HepG2 (cell line): ENCODE results near the gene SPATA33. TPM values are rescaled to one million over a fixed set of nuclear protein-coding genes. Genes with fewer than 3 reads are reported as not detected.

Experiments
- ARNT2 ChIP-seq: sonication (generic); formaldehyde crosslinking; IDR thresholded peaks from 2 replicates; pipeline ENCODE4 v1.8.0; 2022; ENCODE audit warnings: mild to moderate bottlenecking, low read depth, missing genetic modification reagents, moderate library complexity
- ERF ChIP-seq: IDR thresholded peaks from 2 replicates; pipeline ENCODE4 v1.6.1; 2018; ENCODE audit warnings: missing biosample characterization, missing genetic modification reagents
- MED13 ChIP-seq: sonication (generic); formaldehyde crosslinking; IDR thresholded peaks from 2 replicates; pipeline ENCODE4 v1.5.0; 2020; ENCODE audit warnings: missing genetic modification reagents
- MEIS1 ChIP-seq: sonication (generic); formaldehyde crosslinking; IDR thresholded peaks from 2 replicates; pipeline ENCODE4 v1.9.0; 2021; ENCODE audit warnings: mild to moderate bottlenecking, missing genetic modification reagents, moderate library complexity, borderline replicate concordance
- NCOA2 ChIP-seq: sonication (generic); formaldehyde crosslinking; IDR thresholded peaks from 2 replicates; pipeline ENCODE4 v1.8.0; 2022; ENCODE audit warnings: inconsistent platforms
- NONO ChIP-seq, 2 experiments: fragments of 450-650 bp in 1 of 2; sonication (generic) in 1 of 2; formaldehyde crosslinking in 1 of 2; IDR thresholded peaks in 1 of 2; conservative IDR thresholded peaks in 1 of 2; 2 replicates each; pipeline versions ENCODE4 v1.6.1 to v1.8.0; 2017 to 2022; ENCODE audit warnings: mild to moderate bottlenecking in 1 of 2, missing genetic modification reagents in 1 of 2, moderate library complexity in 1 of 2
- PRMT3 ChIP-seq: sonication (generic); formaldehyde crosslinking; IDR thresholded peaks from 2 replicates; pipeline ENCODE4 v1.8.1; 2022; ENCODE audit warnings: low read depth, mild to moderate bottlenecking, moderate library complexity, missing genetic modification reagents, borderline replicate concordance
- SMAD9 ChIP-seq: sonication (generic); formaldehyde crosslinking; IDR thresholded peaks from 2 replicates; pipeline ENCODE4 v1.5.1; 2020; ENCODE audit warnings: mild to moderate bottlenecking, missing genetic modification reagents
- SNAPC2 ChIP-seq: sonication (generic); formaldehyde crosslinking; IDR thresholded peaks from 2 replicates; pipeline ENCODE4 v1.8.1; 2022; ENCODE audit warnings: mild to moderate bottlenecking, missing genetic modification reagents
- ZNF136 ChIP-seq: sonication (generic); formaldehyde crosslinking; IDR thresholded peaks from 2 replicates; pipeline ENCODE4 v1.8.1; 2022; ENCODE audit warnings: low read depth, mild to moderate bottlenecking, moderate library complexity, missing genetic modification reagents
- ZNF44 ChIP-seq: sonication (generic); formaldehyde crosslinking; IDR thresholded peaks from 2 replicates; pipeline ENCODE4 v1.5.1; 2020; ENCODE audit warnings: mild to moderate bottlenecking, missing genetic modification reagents
- ZNF678 ChIP-seq: sonication (generic); formaldehyde crosslinking; IDR thresholded peaks from 2 replicates; pipeline ENCODE4 v1.4.0; 2020; ENCODE audit warnings: mild to moderate bottlenecking, missing genetic modification reagents
- ZNF747 ChIP-seq: sonication (generic); formaldehyde crosslinking; IDR thresholded peaks from 2 replicates; pipeline ENCODE4 v1.8.1; 2023; ENCODE audit warnings: missing genetic modification reagents, mild to moderate bottlenecking, borderline replicate concordance
- ZNF850 ChIP-seq: sonication (generic); formaldehyde crosslinking; conservative IDR thresholded peaks from 2 replicates; pipeline ENCODE4 v1.9.0; 2021; ENCODE audit warnings: mild to moderate bottlenecking, missing genetic modification reagents
- polyA plus RNA-seq, 8 experiments: library from polyadenylated mRNA; depleted of rRNA in 3 of 8; stranded (reverse) in 7 of 8; unstranded in 1 of 8; fragments of >200 nt; fragmentation: Illumina TruSeq in 4 of 8; extraction: Trizol in 4 of 8; gene quantifications; 2 replicates each; pipeline versions ENCODE4 v1.2.1 to v1.2.3, GENCODE V29; 2011 to 2016; ENCODE audit warnings: low read depth in 4 of 8, missing spikeins in 1 of 8, mixed read lengths in 1 of 8; ENCODE audit not compliant: insufficient read depth in 1 of 8
- total RNA-seq, 5 experiments: library from RNA; depleted of rRNA; stranded (reverse); fragments of >200 nt; fragmentation: Illumina TruSeq; extraction: Trizol; gene quantifications; 2 replicates each; pipeline ENCODE4 v1.2.3, GENCODE V29; 2016; ENCODE audit warnings: low read depth in 1 of 5
- TF ChIP-seq, protein P1 (sequence below): sonication (generic); IDR thresholded peaks from 2 replicates; pipeline ENCODE4 v1.6.1; 2016; ENCODE audit warnings: low read depth, borderline replicate concordance
- TF ChIP-seq, protein P2 (sequence below): IDR thresholded peaks from 2 replicates; pipeline ENCODE4 v1.6.1; 2016; ENCODE audit warnings: mild to moderate bottlenecking
- TF ChIP-seq, protein P3 (sequence below): sonication (generic); formaldehyde crosslinking; IDR thresholded peaks from 2 replicates; pipeline ENCODE4 v1.5.0; 2020; ENCODE audit warnings: mild to moderate bottlenecking, missing genetic modification reagents
- TF ChIP-seq, protein P4 (sequence below): IDR thresholded peaks from 2 replicates; pipeline ENCODE4 v1.6.1; 2012; ENCODE audit warnings: inconsistent platforms
- TF ChIP-seq, protein P5 (sequence below): sonication (generic); formaldehyde crosslinking; IDR thresholded peaks from 2 replicates; pipeline ENCODE4 v1.5.0; 2020; ENCODE audit warnings: missing genetic modification reagents
- TF ChIP-seq, protein P6 (sequence below): sonication (generic); formaldehyde crosslinking; IDR thresholded peaks from 2 replicates; pipeline ENCODE4 v1.4.0; 2020; ENCODE audit warnings: missing genetic modification reagents, borderline replicate concordance

SPATA33 gene
- total and polyA plus RNA-seq, 2 of the 13 experiments (the other 11 are each of a cell fraction or from before 2014, with no cell fraction given), result 5.7 to 11.0 TPM

DNA sequence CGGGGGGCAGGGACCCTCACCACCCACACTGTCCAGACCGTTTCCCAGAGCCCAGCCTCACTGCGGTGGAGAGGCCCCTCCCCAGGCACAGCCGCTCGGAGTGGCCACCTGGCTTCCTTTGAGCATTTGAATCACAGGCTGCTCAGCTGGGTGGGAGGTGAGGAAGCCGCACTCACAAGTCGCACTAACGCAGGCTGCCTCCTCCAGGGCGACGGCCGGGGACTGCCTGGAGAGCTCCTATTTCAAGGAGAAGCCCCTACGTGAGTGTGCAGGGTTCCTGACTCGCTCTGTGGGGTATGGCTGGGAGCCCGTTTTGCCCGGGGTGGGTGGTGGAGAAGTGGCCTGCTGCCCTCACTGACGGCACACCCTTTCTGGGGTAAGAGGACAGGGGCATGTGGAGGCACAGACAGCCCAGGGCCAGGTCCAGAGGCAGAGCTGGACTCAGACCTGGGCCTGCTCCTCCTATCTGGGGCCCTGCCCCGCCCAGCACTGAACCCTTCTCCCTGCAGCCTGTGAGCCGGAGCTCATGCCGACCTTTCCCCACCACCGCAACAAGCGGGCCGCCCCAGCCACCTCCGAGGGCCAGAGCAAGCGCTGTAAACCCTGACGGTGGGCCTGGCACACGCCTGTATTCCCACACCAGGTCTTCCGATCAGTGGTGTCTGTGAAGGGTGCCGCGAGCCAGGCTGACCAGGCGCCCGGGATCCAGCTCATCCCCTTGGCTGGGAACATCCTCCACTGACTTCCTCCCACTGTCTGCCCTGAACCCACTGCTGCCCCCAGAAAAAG, 37.6 kb downstream of the SPATA33 start (continued):
- TF ChIP-seq MEIS1, result no peak
- no peak for TF ChIP-seq ZNF678 (CRISPR knock-in tag)
- TF ChIP-seq ZNF747 (CRISPR knock-in tag), result peak; percentile 66; the same call in 1 of the 2 replicates
- 0 out of 2 replicates have a peak, but pooled peaks have one; percentile 21 for TF ChIP-seq ZNF136 (CRISPR knock-in tag)
- 0 out of 2 replicates have a peak, but pooled peaks have one; percentile 63 for TF ChIP-seq SNAPC2 (CRISPR knock-in tag)
- TF ChIP-seq SMAD9 (CRISPR knock-in tag), result no peak
- TF ChIP-seq MED13 (CRISPR knock-in tag), result 0 out of 2 replicates have a peak, but pooled peaks have one; percentile 57
- TF ChIP-seq PRMT3, result peak; percentile 49; the same call in 1 of the 2 replicates
- TF ChIP-seq, protein P1, sequence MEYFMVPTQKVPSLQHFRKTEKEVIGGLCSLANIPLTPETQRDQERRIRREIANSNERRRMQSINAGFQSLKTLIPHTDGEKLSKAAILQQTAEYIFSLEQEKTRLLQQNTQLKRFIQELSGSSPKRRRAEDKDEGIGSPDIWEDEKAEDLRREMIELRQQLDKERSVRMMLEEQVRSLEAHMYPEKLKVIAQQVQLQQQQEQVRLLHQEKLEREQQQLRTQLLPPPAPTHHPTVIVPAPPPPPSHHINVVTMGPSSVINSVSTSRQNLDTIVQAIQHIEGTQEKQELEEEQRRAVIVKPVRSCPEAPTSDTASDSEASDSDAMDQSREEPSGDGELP, result peak; percentile 37; the same call in 1 of the 2 replicates
- TF ChIP-seq, protein P2, sequence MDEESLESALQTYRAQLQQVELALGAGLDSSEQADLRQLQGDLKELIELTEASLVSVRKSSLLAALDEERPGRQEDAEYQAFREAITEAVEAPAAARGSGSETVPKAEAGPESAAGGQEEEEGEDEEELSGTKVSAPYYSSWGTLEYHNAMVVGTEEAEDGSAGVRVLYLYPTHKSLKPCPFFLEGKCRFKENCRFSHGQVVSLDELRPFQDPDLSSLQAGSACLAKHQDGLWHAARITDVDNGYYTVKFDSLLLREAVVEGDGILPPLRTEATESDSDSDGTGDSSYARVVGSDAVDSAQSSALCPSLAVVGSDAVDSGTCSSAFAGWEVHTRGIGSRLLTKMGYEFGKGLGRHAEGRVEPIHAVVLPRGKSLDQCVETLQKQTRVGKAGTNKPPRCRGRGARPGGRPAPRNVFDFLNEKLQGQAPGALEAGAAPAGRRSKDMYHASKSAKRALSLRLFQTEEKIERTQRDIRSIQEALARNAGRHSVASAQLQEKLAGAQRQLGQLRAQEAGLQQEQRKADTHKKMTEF (CRISPR knock-in tag), result peak; percentile 56
- TF ChIP-seq, protein P3, sequence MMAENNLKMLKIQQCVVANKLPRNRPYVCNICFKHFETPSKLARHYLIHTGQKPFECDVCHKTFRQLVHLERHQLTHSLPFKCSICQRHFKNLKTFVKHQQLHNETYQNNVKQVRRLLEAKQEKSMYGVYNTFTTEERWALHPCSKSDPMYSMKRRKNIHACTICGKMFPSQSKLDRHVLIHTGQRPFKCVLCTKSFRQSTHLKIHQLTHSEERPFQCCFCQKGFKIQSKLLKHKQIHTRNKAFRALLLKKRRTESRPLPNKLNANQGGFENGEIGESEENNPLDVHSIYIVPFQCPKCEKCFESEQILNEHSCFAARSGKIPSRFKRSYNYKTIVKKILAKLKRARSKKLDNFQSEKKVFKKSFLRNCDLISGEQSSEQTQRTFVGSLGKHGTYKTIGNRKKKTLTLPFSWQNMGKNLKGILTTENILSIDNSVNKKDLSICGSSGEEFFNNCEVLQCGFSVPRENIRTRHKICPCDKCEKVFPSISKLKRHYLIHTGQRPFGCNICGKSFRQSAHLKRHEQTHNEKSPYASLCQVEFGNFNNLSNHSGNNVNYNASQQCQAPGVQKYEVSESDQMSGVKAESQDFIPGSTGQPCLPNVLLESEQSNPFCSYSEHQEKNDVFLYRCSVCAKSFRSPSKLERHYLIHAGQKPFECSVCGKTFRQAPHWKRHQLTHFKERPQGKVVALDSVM (CRISPR knock-in tag), result peak; percentile 52; the same call in 1 of the 2 replicates
- peak; percentile 49; the same call in 1 of the 2 replicates for TF ChIP-seq ARNT2 (CRISPR knock-in tag)
- TF ChIP-seq ERF, result peak; percentile 62
- TF ChIP-seq NCOA2, result no peak
- no peak for TF ChIP-seq ZNF850
- no peak for TF ChIP-seq NONO (IDR thresholded peaks at IDR 0.05)
- peak; percentile 50 for TF ChIP-seq NONO (CRISPR knock-in tag; conservative IDR thresholded peaks at IDR 0.05)
- TF ChIP-seq, protein P4, sequence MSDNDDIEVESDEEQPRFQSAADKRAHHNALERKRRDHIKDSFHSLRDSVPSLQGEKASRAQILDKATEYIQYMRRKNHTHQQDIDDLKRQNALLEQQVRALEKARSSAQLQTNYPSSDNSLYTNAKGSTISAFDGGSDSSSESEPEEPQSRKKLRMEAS, result peak; percentile 75; the same call in 1 of the 2 replicates
- TF ChIP-seq, protein P5, sequence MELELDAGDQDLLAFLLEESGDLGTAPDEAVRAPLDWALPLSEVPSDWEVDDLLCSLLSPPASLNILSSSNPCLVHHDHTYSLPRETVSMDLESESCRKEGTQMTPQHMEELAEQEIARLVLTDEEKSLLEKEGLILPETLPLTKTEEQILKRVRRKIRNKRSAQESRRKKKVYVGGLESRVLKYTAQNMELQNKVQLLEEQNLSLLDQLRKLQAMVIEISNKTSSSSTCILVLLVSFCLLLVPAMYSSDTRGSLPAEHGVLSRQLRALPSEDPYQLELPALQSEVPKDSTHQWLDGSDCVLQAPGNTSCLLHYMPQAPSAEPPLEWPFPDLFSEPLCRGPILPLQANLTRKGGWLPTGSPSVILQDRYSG (CRISPR knock-in tag), result no peak
- TF ChIP-seq, protein P6, sequence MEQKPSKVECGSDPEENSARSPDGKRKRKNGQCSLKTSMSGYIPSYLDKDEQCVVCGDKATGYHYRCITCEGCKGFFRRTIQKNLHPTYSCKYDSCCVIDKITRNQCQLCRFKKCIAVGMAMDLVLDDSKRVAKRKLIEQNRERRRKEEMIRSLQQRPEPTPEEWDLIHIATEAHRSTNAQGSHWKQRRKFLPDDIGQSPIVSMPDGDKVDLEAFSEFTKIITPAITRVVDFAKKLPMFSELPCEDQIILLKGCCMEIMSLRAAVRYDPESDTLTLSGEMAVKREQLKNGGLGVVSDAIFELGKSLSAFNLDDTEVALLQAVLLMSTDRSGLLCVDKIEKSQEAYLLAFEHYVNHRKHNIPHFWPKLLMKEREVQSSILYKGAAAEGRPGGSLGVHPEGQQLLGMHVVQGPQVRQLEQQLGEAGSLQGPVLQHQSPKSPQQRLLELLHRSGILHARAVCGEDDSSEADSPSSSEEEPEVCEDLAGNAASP (CRISPR knock-in tag), result no peak
- peak; percentile 83; the same call in 1 of the 2 replicates for TF ChIP-seq ZNF44 (CRISPR knock-in tag)
